GM18519 (cell line): ENCODE results near the gene IL27RA.

ENCODE experiments used
- ATAC-seq: cut with Tn5 transposase; IDR thresholded peaks from one replicate; pipeline ENCODE4 v1.9.1; 2021; ENCODE audit warnings: mild to moderate bottlenecking, moderate library complexity; ENCODE audit not compliant: unreplicated experiment, low FRiP score

Gene IL27RA

GRCh38 chr19:14081797-14082674, 50.5 kb downstream of the IL27RA start:
- no peak for ATAC-seq

GRCh38 chr19:14082675-14082960, 51.1 kb downstream of the IL27RA start:
- no peak for ATAC-seq

- ATAC-seq: no peak
Observed at GRCh38 chr19:14085309-14085995, 53.9 kb downstream of the IL27RA start, which contains the start of gene C19orf67. Gene C19orf67 (minus strand): TSS chr19:14085783. CDS start chr19:14085627, 156 bp downstream.

GRCh38 chr19:14086098-14086497, 54.5 kb downstream of the IL27RA start:
- no peak for ATAC-seq

GRCh38 chr19:14088634-14089411, 57.3 kb downstream of the IL27RA start:
- no peak for ATAC-seq

GRCh38 chr19:14089412-14089661, 57.8 kb downstream of the IL27RA start:
- ATAC-seq: no peak

- ATAC-seq: no peak
Observed at GRCh38 chr19:14089662-14090508, 58.3 kb downstream of the IL27RA start.

- peak; percentile 10 for ATAC-seq
Observed at GRCh38 chr19:14090509-14091080, 59.0 kb downstream of the IL27RA start, which contains the start of gene SAMD1. Gene SAMD1 (minus strand): TSS chr19:14090751.

- ATAC-seq: peak; percentile 35
Observed at GRCh38 chr19:14091081-14091812, 59.7 kb downstream of the IL27RA start.

- no peak for ATAC-seq
Observed at GRCh38 chr19:14091813-14092462, 60.4 kb downstream of the IL27RA start.

GRCh38 chr19:14093117-14093823, 61.7 kb downstream of the IL27RA start:
- ATAC-seq: no peak

GRCh38 chr19:14094854-14095253, 63.3 kb downstream of the IL27RA start:
- ATAC-seq: no peak

- no peak for ATAC-seq
Observed at GRCh38 chr19:14096272-14096992, 64.9 kb downstream of the IL27RA start.

GRCh38 chr19:14097532-14098151, 66.1 kb downstream of the IL27RA start:
- no peak for ATAC-seq

- ATAC-seq: no peak
Observed at GRCh38 chr19:14101003-14101545, 69.5 kb downstream of the IL27RA start.

- no peak for ATAC-seq
Observed at GRCh38 chr19:14102102-14102696, 70.6 kb downstream of the IL27RA start.

- no peak for ATAC-seq
Observed at GRCh38 chr19:14102756-14103155, 71.2 kb downstream of the IL27RA start.
